Astrocyte (in vitro differentiated cells and primary cell): Measurements from ENCODE around the gene INVS. TPM values are rescaled to one million over a fixed set of nuclear protein-coding genes. Genes with fewer than 3 reads are reported as not detected.

Source experiments
- DNase-seq: peaks from one replicate; pipeline ENCODE4 v3.0.0-alpha.2; 2010; ENCODE audit warnings: low read depth
- FAIRE-seq: peaks from 2 replicates; lab custom pipeline; 2011; peaks lifted over from hg19 to GRCh38; lab: Jason Lieb, UNC
- H2AFZ ChIP-seq: 2 replicates; pipeline ENCODE4 v1.6.0; 2012; ENCODE audit warnings: low read depth, low read length, inconsistent platforms
- H3K27ac ChIP-seq: 2 replicates; pipeline ENCODE4 v1.5.1; 2011; ENCODE audit warnings: low read depth, low read length, inconsistent platforms
- H3K27me3 ChIP-seq: 2 replicates; pipeline ENCODE4 v1.6.0; 2011; ENCODE audit warnings: low read length, inconsistent platforms; ENCODE audit not compliant: insufficient read depth
- H3K36me3 ChIP-seq: 2 replicates; pipeline ENCODE4 v1.5.1; 2011; ENCODE audit warnings: low read length, inconsistent platforms; ENCODE audit not compliant: insufficient read depth
- H3K4me1 ChIP-seq: 2 replicates; pipeline ENCODE4 v1.5.1; 2011; ENCODE audit warnings: low read length, inconsistent platforms; ENCODE audit not compliant: insufficient read depth
- H3K4me2 ChIP-seq: 2 replicates; pipeline ENCODE4 v1.6.0; 2012; ENCODE audit warnings: low read length, inconsistent platforms
- H3K4me3 ChIP-seq: 2 replicates; pipeline ENCODE4 v1.5.1; 2011; ENCODE audit warnings: low read depth, mild to moderate bottlenecking, low read length, inconsistent platforms; ENCODE audit not compliant: insufficient read depth
- H3K79me2 ChIP-seq: 2 replicates; pipeline ENCODE4 v1.6.0; 2012; ENCODE audit warnings: mild to moderate bottlenecking, low read length, inconsistent platforms; ENCODE audit not compliant: insufficient read depth
- H3K9ac ChIP-seq: 2 replicates; pipeline ENCODE4 v1.6.0; 2012; ENCODE audit warnings: mild to moderate bottlenecking, low read length, inconsistent platforms
- H3K9me3 ChIP-seq: 2 replicates; pipeline ENCODE4 v1.5.1; 2012; ENCODE audit warnings: low read depth, mild to moderate bottlenecking, low read length, inconsistent platforms; ENCODE audit not compliant: insufficient read depth
- H4K20me1 ChIP-seq: 2 replicates; pipeline ENCODE4 v1.6.0; 2012; ENCODE audit warnings: low read length, inconsistent platforms; ENCODE audit not compliant: insufficient read depth
- H3K27ac Mint-ChIP-seq: one replicate; pipeline ENCODE4 v1.8.0; 2021; ENCODE audit warnings: mild to moderate bottlenecking, mixed read lengths; ENCODE audit not compliant: unreplicated experiment
- H3K27me3 Mint-ChIP-seq: one replicate; pipeline ENCODE4 v1.8.0; 2021; ENCODE audit warnings: low read depth, mixed read lengths; ENCODE audit not compliant: unreplicated experiment
- H3K36me3 Mint-ChIP-seq: one replicate; pipeline ENCODE4 v1.8.0; 2021; ENCODE audit warnings: low read depth, mixed read lengths; ENCODE audit not compliant: unreplicated experiment
- H3K4me1 Mint-ChIP-seq: one replicate; pipeline ENCODE4 v1.8.0; 2021; ENCODE audit warnings: low read depth, mixed read lengths; ENCODE audit not compliant: unreplicated experiment
- H3K4me3 Mint-ChIP-seq: one replicate; pipeline ENCODE4 v1.8.0; 2021; ENCODE audit warnings: mild to moderate bottlenecking, moderate library complexity, mixed read lengths; ENCODE audit not compliant: unreplicated experiment
- H3K9me3 Mint-ChIP-seq: one replicate; pipeline ENCODE4 v1.8.0; 2021; ENCODE audit warnings: mild to moderate bottlenecking, mixed read lengths; ENCODE audit not compliant: unreplicated experiment
- CTCF ChIP-seq: IDR thresholded peaks from 2 replicates; pipeline ENCODE4 v1.5.1; 2011; ENCODE audit warnings: low read depth, mild to moderate bottlenecking, inconsistent platforms, low read length, moderate library complexity; ENCODE audit not compliant: insufficient read depth
- EZH2 ChIP-seq: IDR thresholded peaks from 2 replicates; pipeline ENCODE4 v1.6.1; 2012; ENCODE audit warnings: mild to moderate bottlenecking, low read length, inconsistent platforms; ENCODE audit not compliant: insufficient read depth
- total RNA-seq: library from RNA; stranded (reverse); gene quantifications from 2 replicates; pipeline ENCODE4 v1.2.1, GENCODE V29; 2021

Gene INVS
- total RNA-seq, 1 donor from 2014 or later, result 17.5 TPM

GRCh38 chr9:100082782-100083181 is 16.3 kb upstream of the INVS start:
- Histone ChIP-seq H3K27me3 (peaks cover 5% of the 10 kb centered on the region), H3K9ac (no peak overlapping the region), H3K79me2 (peaks cover 60% of the 10 kb centered on the region), H3K9me3 (no peaks in the 10 kb centered on the region), H3K4me3 (no peak overlapping the region), H3K4me1 (peaks cover 22% of the 10 kb centered on the region), H3K27ac (no peak overlapping the region), H3K36me3 (no peaks in the 10 kb centered on the region), H4K20me1 (peaks cover 98% of the 10 kb centered on the region), H2AFZ (no peak overlapping the region), H3K4me2 (no peak overlapping the region)
- no peak overlapping the region for H3K27ac Mint-ChIP-seq
- no peak for FAIRE-seq
- H3K4me1 Mint-ChIP-seq, result peaks cover 31% of the 10 kb centered on the region
- no peak overlapping the region for H3K4me3 Mint-ChIP-seq
- no peaks in the 10 kb centered on the region for H3K27me3 Mint-ChIP-seq
- TF ChIP-seq EZH2, result no peak
- TF ChIP-seq CTCF, result no peak
- H3K36me3 Mint-ChIP-seq, result no peaks in the 10 kb centered on the region
- H3K9me3 Mint-ChIP-seq, result no peaks in the 10 kb centered on the region
- peak; percentile 53 for DNase-seq

GRCh38 chr9:100083448-100084127 is 15.5 kb upstream of the INVS start:
- Histone ChIP-seq H2AFZ (no peak overlapping the region), H3K4me1 (peaks cover 22% of the 10 kb centered on the region), H4K20me1 (peaks cover 98% of the 10 kb centered on the region), H3K27ac (no peak overlapping the region), H3K27me3 (peaks cover 5% of the 10 kb centered on the region), H3K4me3 (no peak overlapping the region), H3K36me3 (no peaks in the 10 kb centered on the region), H3K79me2 (peaks cover 68% of the 10 kb centered on the region), H3K4me2 (no peak overlapping the region), H3K9ac (no peak overlapping the region), H3K9me3 (no peaks in the 10 kb centered on the region)
- FAIRE-seq, result no peak
- no peak overlapping the region for H3K27ac Mint-ChIP-seq
- H3K4me3 Mint-ChIP-seq, result no peak overlapping the region
- no peaks in the 10 kb centered on the region for H3K36me3 Mint-ChIP-seq
- peaks cover 36% of the 10 kb centered on the region for H3K4me1 Mint-ChIP-seq
- no peak for DNase-seq
- no peaks in the 10 kb centered on the region for H3K27me3 Mint-ChIP-seq
- no peaks in the 10 kb centered on the region for H3K9me3 Mint-ChIP-seq
- no peak for TF ChIP-seq CTCF
- no peak for TF ChIP-seq EZH2

GRCh38 chr9:100084128-100084453 is 15.0 kb upstream of the INVS start:
- H3K4me1 Mint-ChIP-seq, result peaks cover 36% of the 10 kb centered on the region
- peaks cover 70% of the 10 kb centered on the region for H3K79me2 ChIP-seq
- no peak overlapping the region for H3K9ac ChIP-seq
- no peaks in the 10 kb centered on the region for H3K36me3 ChIP-seq
- peaks cover 22% of the 10 kb centered on the region for H3K4me1 ChIP-seq
- peaks cover 98% of the 10 kb centered on the region for H4K20me1 ChIP-seq
- no peak overlapping the region for H3K4me3 ChIP-seq
- no peak overlapping the region for H2AFZ ChIP-seq
- no peak overlapping the region for H3K4me2 ChIP-seq
- H3K36me3 Mint-ChIP-seq, result no peaks in the 10 kb centered on the region
- no peak overlapping the region for H3K27ac Mint-ChIP-seq
- H3K27me3 Mint-ChIP-seq, result no peaks in the 10 kb centered on the region
- no peak overlapping the region for H3K4me3 Mint-ChIP-seq
- no peak overlapping the region for H3K27ac ChIP-seq
- FAIRE-seq (no peak), DNase-seq (no peak)
- H3K9me3 ChIP-seq, result no peaks in the 10 kb centered on the region
- H3K27me3 ChIP-seq, result peaks cover 5% of the 10 kb centered on the region
- TF ChIP-seq CTCF, result no peak
- no peaks in the 10 kb centered on the region for H3K9me3 Mint-ChIP-seq
